Measurements from ENCODE around the gene PROSER2.
"Not testable (repeated sequence)": the region's sequence is repeated elsewhere in the genome, so short reads cannot be mapped to it uniquely, and the experiment has no call there.

PROSER2 gene

DNA sequence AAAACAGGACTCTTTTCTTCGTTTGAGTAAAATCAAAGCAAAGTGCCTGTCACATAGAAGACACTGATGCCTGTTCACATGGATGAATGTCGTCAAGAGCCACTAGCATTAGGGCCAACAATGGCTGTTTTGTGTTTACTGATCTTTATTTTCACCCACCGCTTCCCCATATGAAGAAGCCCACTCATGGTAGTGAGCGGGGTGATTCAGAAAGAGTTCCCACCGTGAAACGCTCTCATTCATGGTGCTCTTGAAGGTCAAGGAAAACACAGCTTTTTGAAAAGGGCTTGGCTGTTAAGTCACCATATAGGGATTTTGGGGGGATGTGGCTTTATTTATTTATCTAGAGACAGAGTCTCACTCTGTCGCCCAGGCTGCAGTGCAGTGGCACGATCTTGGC lies 12.5 kb downstream of the PROSER2 start:
- no peak for DNase-seq (ENCODE audit: low spot score)

DNA sequence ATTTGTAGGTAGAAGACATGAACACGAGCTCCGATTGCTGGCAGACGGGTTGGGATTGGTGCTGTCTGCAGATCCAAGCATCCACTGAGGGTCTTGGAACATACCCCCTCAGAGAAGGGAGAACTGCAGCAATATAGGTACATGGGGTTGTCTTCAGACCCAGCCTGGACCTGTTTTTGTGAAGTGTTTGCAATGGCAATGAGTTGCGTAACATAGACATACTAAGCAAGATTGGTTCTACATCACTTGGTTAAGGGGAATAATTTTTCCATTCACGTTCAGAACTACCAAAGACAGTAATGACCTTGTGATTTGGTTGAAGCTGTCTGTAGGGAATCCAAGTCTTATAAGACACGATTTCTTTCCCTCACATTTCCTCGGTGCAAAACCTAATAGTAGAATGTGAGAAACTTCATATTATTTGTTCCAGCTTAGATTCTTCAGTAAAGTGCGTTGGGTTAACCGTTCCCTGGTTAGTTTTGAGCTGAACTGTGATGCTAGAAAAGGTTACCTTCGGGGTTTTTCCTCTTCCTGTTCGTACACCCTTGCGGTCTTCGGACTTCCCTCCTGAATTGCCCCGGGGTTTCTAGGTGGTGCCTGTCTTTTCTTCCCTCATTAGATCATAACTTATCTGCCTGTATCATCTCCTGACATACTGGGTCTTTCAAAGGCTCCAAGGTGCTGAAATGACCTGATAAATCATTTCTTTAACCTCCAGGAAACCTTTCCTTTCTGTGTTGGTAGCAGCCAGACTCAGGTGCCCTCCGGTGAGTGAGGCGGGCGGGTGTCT lies 14.4 kb downstream of the PROSER2 start:
- no peak for DNase-seq (ENCODE audit: low spot score)

- no peak for DNase-seq (ENCODE audit: low spot score)
These were observed 15.2 kb downstream of the PROSER2 start for GRCh38 chr10:11838298-11838852.

GRCh38 chr10:11841375-11841774 lies 18.2 kb downstream of the PROSER2 start:
- DNase-seq (ENCODE audit: low spot score) = no peak

DNA sequence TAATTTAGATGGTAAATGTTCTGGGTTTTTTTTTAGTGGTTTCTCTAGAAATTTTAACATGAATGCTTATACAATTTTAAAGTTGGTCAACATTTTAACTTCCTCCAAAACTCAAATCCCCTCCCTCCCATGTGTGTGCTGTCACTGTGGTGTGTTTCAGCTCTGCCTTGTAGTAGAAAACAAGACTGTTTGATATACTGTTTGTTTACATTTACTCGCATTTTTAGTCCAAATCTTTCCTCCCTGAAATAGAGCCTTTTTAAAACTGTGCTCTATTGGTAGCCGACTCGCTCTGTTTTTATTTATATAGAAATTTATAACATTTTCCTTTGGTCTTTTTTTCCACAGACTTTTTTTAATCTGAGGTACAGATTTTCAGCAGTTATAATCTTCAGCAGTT lies 19.3 kb downstream of the PROSER2 start:
- no peak for DNase-seq (ENCODE audit: low spot score)

DNA sequence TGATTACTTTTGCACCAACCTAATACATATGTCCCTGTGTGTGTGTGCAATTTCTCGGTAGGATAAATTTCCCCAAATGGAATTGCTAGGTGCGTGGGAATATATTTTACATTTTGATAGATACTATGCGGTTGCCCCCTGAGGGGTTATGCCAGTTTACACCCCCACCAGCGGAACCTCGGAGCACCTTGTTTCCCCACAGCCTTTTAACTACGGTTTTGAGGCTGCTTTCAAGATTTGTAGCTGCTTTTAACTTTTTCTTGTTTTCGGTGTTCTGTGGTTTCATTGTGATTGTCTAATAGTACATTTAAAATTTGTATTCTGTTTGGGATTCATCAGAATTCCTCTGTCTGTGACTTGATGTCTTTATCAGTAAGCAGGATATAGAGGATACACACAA lies 22.0 kb downstream of the PROSER2 start:
- DNase-seq (ENCODE audit: low spot score) = no peak

GRCh38 chr10:11846542-11846941 lies 23.4 kb downstream of the PROSER2 start:
- no peak for DNase-seq (ENCODE audit: low spot score)

- no peak for DNase-seq (ENCODE audit: low spot score)
These were observed 26.1 kb downstream of the PROSER2 start for GRCh38 chr10:11849277-11849676.

GRCh38 chr10:11849911-11850310 lies 26.8 kb downstream of the PROSER2 start:
- no peak for DNase-seq (ENCODE audit: low spot score)

GRCh38 chr10:11851910-11852309 lies 28.8 kb downstream of the PROSER2 start:
- DNase-seq (ENCODE audit: low spot score) = no peak

GRCh38 chr10:11852637-11853036 lies 29.5 kb downstream of the PROSER2 start:
- not testable (repeated sequence) for DNase-seq (ENCODE audit: low spot score)

GRCh38 chr10:11853468-11853867 lies 30.3 kb downstream of the PROSER2 start:
- no peak for DNase-seq (ENCODE audit: low spot score)

GRCh38 chr10:11854301-11854700 lies 31.1 kb downstream of the PROSER2 start:
- no peak for DNase-seq (ENCODE audit: low spot score)

GRCh38 chr10:11856089-11856488 lies 32.9 kb downstream of the PROSER2 start:
- no peak for DNase-seq (ENCODE audit: low spot score)

DNA sequence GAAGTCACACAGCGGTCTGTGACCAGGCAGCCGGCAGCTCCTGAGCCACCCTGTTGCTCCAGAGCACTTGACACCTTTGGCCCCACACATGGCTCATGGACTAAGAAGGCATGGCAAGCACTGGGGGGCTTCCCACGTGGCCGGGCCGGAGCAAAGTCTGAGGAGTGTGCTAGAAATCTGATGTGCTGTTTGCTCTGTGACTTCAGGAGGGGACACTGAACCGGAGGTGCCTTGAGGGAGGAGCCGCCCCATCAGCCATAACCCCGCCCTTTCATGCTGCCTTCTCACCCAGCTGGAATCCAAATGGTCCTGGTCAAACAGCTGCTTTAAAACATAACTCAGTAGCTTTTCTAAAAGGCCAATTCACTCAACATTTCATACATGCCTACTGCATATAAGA lies 33.5 kb downstream of the PROSER2 start:
- no peak for DNase-seq (ENCODE audit: low spot score)

DNA sequence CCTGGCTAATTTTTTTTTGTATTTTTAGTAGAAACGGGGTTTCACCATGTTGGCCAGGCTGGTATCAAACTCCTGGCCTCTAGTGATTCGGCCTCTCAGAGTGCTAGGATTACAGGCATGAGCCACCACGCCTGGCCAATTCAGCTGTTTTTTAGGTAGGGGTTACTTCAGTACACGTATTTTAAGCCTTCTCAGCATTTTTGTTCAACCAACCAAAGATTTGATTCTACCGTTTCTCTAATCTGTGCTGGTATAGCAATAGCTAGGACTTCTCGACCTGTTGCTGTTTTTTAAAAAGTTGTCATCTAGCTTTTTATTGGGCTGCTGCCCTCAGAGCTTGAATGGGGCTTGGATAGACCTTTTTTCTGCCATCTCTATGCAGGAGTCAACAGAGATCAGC lies 34.9 kb downstream of the PROSER2 start:
- no peak for DNase-seq (ENCODE audit: low spot score)

GRCh38 chr10:11861341-11861740 lies 38.2 kb downstream of the PROSER2 start:
- no peak for DNase-seq (ENCODE audit: low spot score)

GRCh38 chr10:11861811-11862428 lies 38.8 kb downstream of the PROSER2 start:
- DNase-seq (ENCODE audit: low spot score) = no peak

- peak; percentile 64 for DNase-seq (ENCODE audit: low spot score)
These were observed 40.4 kb downstream of the PROSER2 start for GRCh38 chr10:11863353-11864109.

GRCh38 chr10:11864727-11865126 lies 41.6 kb downstream of the PROSER2 start:
- DNase-seq (ENCODE audit: low spot score) = no peak

DNA sequence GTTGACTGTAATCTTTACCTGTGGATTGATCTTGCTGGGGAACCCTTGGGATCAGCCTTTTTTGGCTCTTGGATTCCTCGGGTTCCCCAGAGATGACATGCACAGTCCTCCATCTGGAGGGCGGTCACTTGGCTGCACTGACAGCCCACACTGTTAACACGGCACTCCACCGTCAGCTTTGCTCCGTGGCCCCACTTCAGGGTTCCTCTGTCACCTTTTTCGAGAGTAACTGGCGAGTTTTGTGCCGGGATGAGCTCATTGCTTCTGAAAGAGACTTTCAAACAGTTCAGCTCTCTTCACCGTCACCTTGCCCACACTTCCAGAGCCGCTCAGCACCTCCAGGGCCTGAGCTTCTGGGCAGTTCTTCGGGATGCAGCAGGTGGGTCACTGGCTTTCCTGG lies 42.4 kb downstream of the PROSER2 start:
- no peak for DNase-seq (ENCODE audit: low spot score)

DNA sequence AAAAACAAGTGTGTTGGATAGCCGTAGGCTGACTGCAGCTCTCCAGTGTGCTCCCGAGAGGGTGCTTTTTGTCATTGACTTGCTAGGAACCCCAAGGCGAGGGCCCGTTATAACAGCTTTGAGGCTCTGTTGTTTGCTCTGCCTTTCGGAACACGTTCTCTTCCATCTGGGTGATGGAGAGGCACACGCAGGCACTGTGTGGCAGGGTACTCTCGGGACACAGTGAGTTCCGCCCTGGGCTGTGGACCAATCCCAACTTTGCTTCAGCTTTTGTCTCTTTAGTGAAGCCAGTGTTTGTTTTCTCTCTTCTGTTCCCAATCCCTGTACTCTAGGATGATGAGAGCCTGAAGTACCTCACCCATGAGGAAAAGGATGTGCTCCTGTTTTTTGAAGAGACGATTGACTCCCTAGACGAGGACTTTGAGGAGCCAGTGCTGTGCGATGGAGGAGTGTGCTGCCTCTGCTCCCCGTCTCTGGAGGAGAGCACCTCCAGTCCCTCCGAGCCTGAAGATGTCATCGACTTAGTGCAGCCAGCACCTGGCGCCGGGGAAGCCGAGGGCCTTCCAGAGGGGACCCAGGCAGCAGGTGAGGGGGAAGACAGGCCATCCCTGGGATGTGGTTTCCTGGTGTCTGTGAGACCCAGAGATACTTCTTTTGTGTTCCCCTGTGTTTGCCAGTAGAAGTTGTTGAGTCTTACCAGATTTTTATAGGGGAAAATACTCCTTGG lies 43.2 kb downstream of the PROSER2 start:
- DNase-seq (ENCODE audit: low spot score) = no peak

Data from NAMALWA (cell line).